K562 (cell line): Measurements from ENCODE around the gene VSNL1. TPM values are rescaled to one million over a fixed set of nuclear protein-coding genes. Genes with fewer than 3 reads are reported as not detected.
A peak's percentile ranks its signal among the peaks of the same experiment; 100 is the strongest.

Experiments
- ATAC-seq: fragments of 200-7000 bp; cut with Tn5 transposase; 3 replicates; pipeline ENCODE4 v1.9.1; 2020; ENCODE audit warnings: moderate library complexity
- BruUV-seq: library from RNA; stranded (reverse); fragments of 400-500 nt; replicated peaks from 2 replicates; lab custom pipeline; 2021; lab: Mats Ljungman, UMichigan
- CTCF ChIA-PET: fragments of 300-600 bp; formaldehyde crosslinking; extraction: SDS; loops from one replicate; lab custom pipeline; 2021; ENCODE audit warnings: low intra/inter-chr PET ratio; lab: Yijun Ruan, JAX
- POLR2A ChIA-PET: fragments of 300-600, 350-650 bp; sonication (Branson Sonifier 250); formaldehyde crosslinking; extraction: SDS; loops from one replicate; lab custom pipeline; 2021; ENCODE audit warnings: antibody characterized with exemption, inconsistent platforms; lab: Yijun Ruan, JAX
- DNase-seq, 4 experiments: peaks; one replicate each; pipeline versions ENCODE4 v3.0.0 to v3.0.0-alpha.2; 2011 to 2018; ENCODE audit warnings: low spot score in 3 of 4, mixed read lengths in 3 of 4; ENCODE audit errors: extremely low read depth in 1 of 4
- FAIRE-seq: peaks from 2 replicates; lab custom pipeline; 2011; peaks lifted over from hg19 to GRCh38; lab: Jason Lieb, UNC
- H2AFZ ChIP-seq: 2 replicates; pipeline ENCODE4 v1.6.0; 2011; ENCODE audit warnings: low read depth, low read length, control low read depth, inconsistent platforms
- H3K27ac ChIP-seq: fragments of 200-600 bp; 3 replicates; pipeline ENCODE4 v1.8.0; 2011; ENCODE audit warnings: low read depth, mild to moderate bottlenecking, control low read depth, inconsistent platforms, low read length, moderate library complexity, mixed read lengths; ENCODE audit errors: extremely low read depth
- H3K27me3 ChIP-seq, 2 experiments: fragments of 300-600 bp in 1 of 2; 2 replicates in 1 of 2; 3 replicates in 1 of 2; pipeline versions ENCODE4 v1.6.0 to v1.8.0; 2011; ENCODE audit warnings: inconsistent platforms in 2 of 2, low read length in 2 of 2, mild to moderate bottlenecking in 1 of 2, mixed read lengths in 1 of 2, moderate library complexity in 1 of 2; ENCODE audit not compliant: control insufficient read depth in 2 of 2, insufficient read depth in 2 of 2
- H3K36me3 ChIP-seq: fragments of 300-600 bp; 3 replicates; pipeline ENCODE4 v1.8.0; 2011; ENCODE audit warnings: mild to moderate bottlenecking, low read length, inconsistent platforms; ENCODE audit not compliant: control insufficient read depth, insufficient read depth
- H3K4me1 ChIP-seq, 2 experiments: fragments of 200-600 bp in 1 of 2; replicated peaks in 1 of 2; 2 replicates in 1 of 2; 3 replicates in 1 of 2; pipeline versions ENCODE4 v1.5.1 to v1.8.0; 2011; ENCODE audit warnings: inconsistent platforms in 2 of 2, low read length in 2 of 2, mild to moderate bottlenecking in 1 of 2, mixed read lengths in 1 of 2, moderate library complexity in 1 of 2; ENCODE audit not compliant: control insufficient read depth in 2 of 2, insufficient read depth in 2 of 2
- H3K4me2 ChIP-seq: 2 replicates; pipeline ENCODE4 v1.6.1; 2011; ENCODE audit warnings: low read length, control low read depth, inconsistent platforms, mixed read lengths; ENCODE audit not compliant: insufficient read depth
- H3K4me3 ChIP-seq: fragments of 200-600 bp; sonication (generic), shearing (Covaris generic); 2 replicates; pipeline ENCODE4 v1.5.1; 2016; ENCODE audit warnings: control low read depth, inconsistent platforms
- H3K79me2 ChIP-seq: fragments of 200-600 bp; 3 replicates; pipeline ENCODE4 v1.8.0; 2011; ENCODE audit warnings: low read length, inconsistent platforms; ENCODE audit not compliant: control insufficient read depth, insufficient read depth
- H3K9ac ChIP-seq, 2 experiments: 2 replicates each; pipeline versions ENCODE4 v1.6.0 to v1.6.1; 2011; ENCODE audit warnings: low read depth in 2 of 2, low read length in 2 of 2, control low read depth in 1 of 2, inconsistent platforms in 1 of 2, mild to moderate bottlenecking in 1 of 2, mixed read lengths in 1 of 2; ENCODE audit not compliant: insufficient read depth in 1 of 2
- H3K9me1 ChIP-seq: one replicate; pipeline ENCODE4 v1.6.0; 2011; ENCODE audit warnings: inconsistent platforms, mild to moderate bottlenecking, low read length, moderate library complexity; ENCODE audit not compliant: control insufficient read depth, insufficient read depth
- H3K9me3 ChIP-seq: replicated peaks from 2 replicates; pipeline ENCODE4 v1.5.1; 2011; ENCODE audit warnings: low read depth, low read length, inconsistent platforms; ENCODE audit not compliant: control insufficient read depth, insufficient read depth
- H4K20me1 ChIP-seq: replicated peaks from 2 replicates; pipeline ENCODE4 v1.6.1; 2011; ENCODE audit warnings: low read length, inconsistent platforms, mixed read lengths; ENCODE audit not compliant: control insufficient read depth, insufficient read depth
- ESRRA ChIP-seq: fragments of 450-650 bp; IDR thresholded peaks from 2 replicates; pipeline ENCODE4 v1.6.1; 2014; ENCODE audit warnings: low read depth, mild to moderate bottlenecking, moderate library complexity, borderline replicate concordance
- ETV5 ChIP-seq: sonication (generic); formaldehyde crosslinking; IDR thresholded peaks from 2 replicates; pipeline ENCODE4 v1.4.0; 2020; ENCODE audit warnings: low read depth, mild to moderate bottlenecking, missing genetic modification reagents
- HMBOX1 ChIP-seq: sonication (generic); IDR thresholded peaks from 2 replicates; pipeline ENCODE4 v1.6.1; 2016
- NR2F6 ChIP-seq: fragments of 450-650 bp; formaldehyde crosslinking; IDR thresholded peaks from 2 replicates; pipeline ENCODE4 v1.4.0; 2020; ENCODE audit warnings: mild to moderate bottlenecking
- RBBP5 ChIP-seq: fragments of 200-600 bp; sonication (generic); IDR thresholded peaks from 2 replicates; pipeline ENCODE4 v1.6.1; 2012; ENCODE audit warnings: borderline replicate concordance, mild to moderate bottlenecking, low read length, control low read depth, inconsistent platforms; ENCODE audit not compliant: insufficient read depth, poor library complexity, severe bottlenecking
- SMARCA5 ChIP-seq: fragments of 450-650 bp; IDR thresholded peaks from 2 replicates; pipeline ENCODE4 v1.6.1; 2016
- ZNF75A ChIP-seq: fragments of 450-650 bp; formaldehyde crosslinking; IDR thresholded peaks from 2 replicates; pipeline ENCODE4 v1.4.0; 2020; ENCODE audit warnings: mild to moderate bottlenecking
- WGBS: fragments of 100-300 bp; shearing (Covaris generic); methylation state at CpG from one replicate; pipeline ENCODE4 v1.1.6; 2016; ENCODE audit warnings: low coverage, mixed read lengths; ENCODE audit not compliant: insufficient coverage; ENCODE audit errors: missing lambda C conversion rate; 5-methylcytosine and 5-hydroxymethylcytosine counted together
- in situ Hi-C: fragments of 300-500 bp; cut with MboI; formaldehyde crosslinking; loops from 4 replicates; pipeline ENCODE4 v1.15.0; 2018; ENCODE audit warnings: inconsistent platforms, mixed read lengths
- intact Hi-C: fragments of 100-400 bp; cut with micrococcal nuclease; formaldehyde crosslinking; loops from 2 replicates; pipeline ENCODE4 v1.14.2; 2022
- polyA plus RNA-seq, 8 experiments: library from polyadenylated mRNA; depleted of rRNA in 4 of 8; stranded (reverse) in 5 of 8; unstranded in 3 of 8; fragments of >200 nt; fragmentation: Nextera tagmentation in 2 of 8; fragmentation: Illumina TruSeq in 1 of 8; extraction: Ambion mirVana in 2 of 8; extraction: Trizol in 1 of 8; gene quantifications; 2 replicates each; pipeline versions ENCODE4 v1.2.1 to v1.2.3, GENCODE V29; 2011 to 2014; ENCODE audit warnings: inconsistent platforms in 1 of 8, missing spikeins in 1 of 8
- total RNA-seq, 7 experiments: library from RNA; depleted of rRNA in 6 of 7; stranded (reverse); fragments of >200 nt in 6 of 7; fragmentation: Illumina TruSeq in 2 of 7; extraction: Trizol in 2 of 7; gene quantifications; 2 replicates each; pipeline versions ENCODE4 v1.2.1 to v1.2.3, GENCODE V29; 2011 to 2021; ENCODE audit warnings: low replicate concordance in 1 of 7

VSNL1 gene
- total and polyA plus RNA-seq, 9 of the 15 experiments (the other 6 are each of a cell fraction or from before 2014, with no cell fraction given), result 0.20 TPM; not detected in 8

- ChIA-PET CTCF (no interaction called here), POLR2A (interaction anchor here (1.1 to 1.4 kb wide), 2 partner anchors 22 to 69 kb away, joined by 3 to 4 read pairs; no protein-coding TSS in a partner anchor)
- BruUV-seq, result no TSS peak
- Histone ChIP-seq H3K9me1 (no peaks in the 10 kb centered on the region), H2AFZ (no peak overlapping the region), H3K4me1 (no peaks in the 10 kb centered on the region), H3K79me2 (no peaks in the 10 kb centered on the region), H3K9ac (no peak overlapping the region), H3K27me3 (no peaks in the 10 kb centered on the region), H3K4me3 (no peak overlapping the region), H3K36me3 (peaks cover 93% of the 10 kb centered on the region), H3K27ac (no peak overlapping the region), H3K4me2 (no peak overlapping the region), H3K9me3 (no peaks in the 10 kb centered on the region)
- WGBS, result 56% methylated on average over 6 of the region's 6 CpGs
- intact Hi-C loops (no loop called here), in situ Hi-C loops (no loop called here)
- FAIRE-seq (no peak), ATAC-seq (peak; percentile 38; the same call in 1 of the 3 replicates)
- no peak for TF ChIP-seq RBBP5
- peak; percentile 93 for TF ChIP-seq ZNF75A (CRISPR knock-in tag)
- TF ChIP-seq ETV5, result no peak
- TF ChIP-seq ESRRA, result peak; percentile 69
- TF ChIP-seq NR2F6 (CRISPR knock-in tag), result no peak
- peak; percentile 71 for TF ChIP-seq HMBOX1
- TF ChIP-seq SMARCA5, result no peak
- TF ChIP-seq, all 486 proteins: peak for 3
- no peaks in the 10 kb centered on the region for H4K20me1 ChIP-seq
- peak in 1 of 4 experiments; percentile 4 for DNase-seq
Observed at GRCh38 chr2:17682098-17682857, 141.8 kb downstream of the VSNL1 start.
